Measurements from ENCODE around the gene CCDC63. TPM values are rescaled to one million over a fixed set of nuclear protein-coding genes. Genes with fewer than 3 reads are reported as not detected.

CCDC63 gene
- total RNA-seq, 6 donors from 2014 or later: not detected

- H3K4me3 ChIP-seq: no peak overlapping the region
- no peaks in the 10 kb centered on the region for H3K36me3 ChIP-seq
- no peak overlapping the region for H3K27ac ChIP-seq
- DNase-seq (no peak), ATAC-seq (ENCODE audit: low FRiP score in 2 of 2) (no peak)
- H3K9me3 ChIP-seq: no peaks in the 10 kb centered on the region
- TF ChIP-seq POLR2A (IDR thresholded peaks at IDR 0.05) (no peak), CTCF (IDR thresholded peaks at IDR 0.05) (no peak), POLR2AphosphoS5 (IDR thresholded peaks at IDR 0.05) (no peak), EP300 (IDR thresholded peaks at IDR 0.05) (no peak)
- 88 to 90% methylated on average over 10 of the region's 10 CpGs for WGBS, 2 donors
- no peaks in the 10 kb centered on the region for H3K27me3 ChIP-seq
- no peaks in the 10 kb centered on the region for H3K4me1 ChIP-seq
Measured at GRCh38 chr12:110822821-110823415, 23.9 kb upstream of the CCDC63 start.

- no peak overlapping the region for H3K4me3 ChIP-seq
- H3K4me1 ChIP-seq: no peaks in the 10 kb centered on the region
- H3K9me3 ChIP-seq: no peaks in the 10 kb centered on the region
- DNase-seq (no peak), ATAC-seq (ENCODE audit: low FRiP score in 2 of 2) (no peak)
- 67 to 71% methylated on average over 2 of the region's 2 CpGs for WGBS, 2 donors
- no peaks in the 10 kb centered on the region for H3K36me3 ChIP-seq
- TF ChIP-seq CTCF (IDR thresholded peaks at IDR 0.05): no peak
- no peak for TF ChIP-seq EP300 (IDR thresholded peaks at IDR 0.05)
- no peak for TF ChIP-seq POLR2AphosphoS5 (IDR thresholded peaks at IDR 0.05)
- TF ChIP-seq POLR2A (IDR thresholded peaks at IDR 0.05): no peak
- no peak overlapping the region for H3K27ac ChIP-seq
- no peaks in the 10 kb centered on the region for H3K27me3 ChIP-seq
Measured at GRCh38 chr12:110824342-110824741, 22.4 kb upstream of the CCDC63 start.

GRCh38 chr12:110825530-110825929 lies 21.3 kb upstream of the CCDC63 start:
- TF ChIP-seq POLR2A (IDR thresholded peaks at IDR 0.05) (no peak), POLR2AphosphoS5 (IDR thresholded peaks at IDR 0.05) (no peak), CTCF (IDR thresholded peaks at IDR 0.05) (no peak), EP300 (IDR thresholded peaks at IDR 0.05) (no peak)
- H3K4me1 ChIP-seq: no peaks in the 10 kb centered on the region
- H3K27me3 ChIP-seq: no peaks in the 10 kb centered on the region
- WGBS, 2 donors: 82 to 88% methylated on average over 4 of the region's 4 CpGs
- no peaks in the 10 kb centered on the region for H3K36me3 ChIP-seq
- H3K9me3 ChIP-seq: no peaks in the 10 kb centered on the region
- H3K4me3 ChIP-seq: no peak overlapping the region
- H3K27ac ChIP-seq: no peak overlapping the region
- no peak for ATAC-seq (ENCODE audit: low FRiP score in 2 of 2)
- no peak for DNase-seq

GRCh38 chr12:110826592-110827200 lies 20.1 kb upstream of the CCDC63 start:
- Histone ChIP-seq H3K4me3 (peak overlapping the region in 1 of 4 donors; percentile 5), H3K36me3 (no peaks in the 10 kb centered on the region), H3K4me1 (no peaks in the 10 kb centered on the region), H3K9me3 (no peaks in the 10 kb centered on the region), H3K27ac (no peak overlapping the region), H3K27me3 (no peaks in the 10 kb centered on the region)
- TF ChIP-seq CTCF (IDR thresholded peaks at IDR 0.05): peak; percentile 53 to 89 (median 84)
- no peak for TF ChIP-seq POLR2A (IDR thresholded peaks at IDR 0.05)
- no peak for TF ChIP-seq EP300 (IDR thresholded peaks at IDR 0.05)
- peak in 1 of 2 donors; percentile 8 for TF ChIP-seq POLR2AphosphoS5 (IDR thresholded peaks at IDR 0.05)
- WGBS, 2 donors: 28 to 78% methylated on average over 4 to 14 of the region's 14 CpGs
- DNase-seq: peak in 1 of 2 donors; percentile 83
- ATAC-seq (ENCODE audit: low FRiP score in 2 of 2): peak; percentile 82 to 96

GRCh38 chr12:110829308-110829707 lies 17.5 kb upstream of the CCDC63 start:
- Histone ChIP-seq H3K36me3 (no peaks in the 10 kb centered on the region), H3K27ac (no peak overlapping the region), H3K27me3 (no peaks in the 10 kb centered on the region), H3K9me3 (no peaks in the 10 kb centered on the region), H3K4me1 (no peaks in the 10 kb centered on the region), H3K4me3 (no peak overlapping the region)
- DNase-seq: no peak
- TF ChIP-seq EP300 (IDR thresholded peaks at IDR 0.05) (no peak), CTCF (IDR thresholded peaks at IDR 0.05) (no peak)
- ATAC-seq (ENCODE audit: low FRiP score in 2 of 2): no peak
- WGBS, 2 donors: 88% methylated on average over 10 of the region's 10 CpGs
